ENCODE data around the gene MACROD2.

GRCh38 chr20:15942130-15942529 lies 1946.8 kb downstream of the MACROD2 start:
- TF ChIP-seq YY1 (IDR thresholded peaks at IDR 0.05; ENCODE audit: insufficient read depth, insufficient read length) (no peak), SUZ12 (IDR thresholded peaks at IDR 0.05; ENCODE audit: extremely low read depth, insufficient read depth, insufficient read length) (no peak)
